HL-60/S4 (cell line): ENCODE measurements around the gene RRP9.

Experiments used
- in situ Hi-C: fragments of 300-500 bp; cut with MboI; formaldehyde crosslinking; loops from 2 replicates; pipeline ENCODE4 v1.14.3; 2022; ENCODE audit warnings: low sequenced_read_pairs

RRP9 gene

DNA sequence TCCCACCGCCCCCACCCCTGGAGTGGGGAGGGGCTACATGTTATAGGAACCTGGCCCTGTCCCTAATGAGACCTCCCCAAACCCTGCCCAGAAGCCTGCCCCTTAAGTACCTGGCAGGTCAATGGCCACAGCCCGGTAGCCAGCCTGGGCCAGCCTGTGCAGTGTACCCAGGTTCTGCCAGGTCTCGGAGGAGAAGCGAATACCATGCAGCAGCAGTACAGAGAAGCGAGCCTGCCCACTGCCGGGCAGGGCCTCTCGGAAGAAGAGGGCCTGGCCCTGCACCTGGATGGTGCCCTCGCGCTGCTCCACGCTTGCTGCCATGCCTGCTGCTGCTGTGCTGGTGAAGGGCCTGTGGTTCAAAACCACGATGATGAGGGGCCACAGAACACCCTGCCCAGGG, 29.6 kb upstream of the RRP9 start:
- in situ Hi-C loops: no loop called here

- in situ Hi-C loops: no loop called here
These were observed 29.0 kb upstream of the RRP9 start for GRCh38 chr3:51970606-51971300.

GRCh38 chr3:51969841-51970240, 28.1 kb upstream of the RRP9 start:
- in situ Hi-C loops: no loop called here

- in situ Hi-C loops: no loop called here
These were observed 27.4 kb upstream of the RRP9 start for GRCh38 chr3:51968883-51969678.

- in situ Hi-C loops: no loop called here
These were observed 26.6 kb upstream of the RRP9 start for GRCh38 chr3:51968170-51968775.

GRCh38 chr3:51967384-51968169, 25.9 kb upstream of the RRP9 start, which contains the start of gene PCBP4:
TSS of gene PCBP4 (minus strand) at chr3:51967454. CDS start at chr3:51961240, 6,214 bp downstream.
- in situ Hi-C loops: no loop called here

GRCh38 chr3:51966922-51967383, 25.2 kb upstream of the RRP9 start:
- in situ Hi-C loops: no loop called here

DNA sequence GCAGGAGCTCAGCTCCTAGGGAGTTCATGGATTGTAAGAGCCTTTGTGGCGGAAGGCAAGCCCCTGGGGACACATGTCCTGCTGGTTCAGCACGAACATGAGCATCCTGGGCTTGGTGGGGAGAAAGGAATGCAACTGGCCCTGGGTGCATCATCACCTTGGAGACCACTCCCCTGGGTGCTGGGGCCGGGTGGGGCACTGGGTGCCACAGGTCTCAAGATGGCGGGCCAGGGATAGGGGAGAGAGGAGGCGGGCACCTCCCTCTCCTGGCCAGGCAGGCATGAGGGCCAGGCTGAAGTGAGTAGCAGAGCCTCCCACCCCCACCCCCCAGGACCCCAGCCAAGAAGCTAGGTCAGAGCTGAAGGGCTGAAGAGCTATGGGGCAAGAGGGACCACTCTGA, 24.8 kb upstream of the RRP9 start:
- in situ Hi-C loops: no loop called here

DNA sequence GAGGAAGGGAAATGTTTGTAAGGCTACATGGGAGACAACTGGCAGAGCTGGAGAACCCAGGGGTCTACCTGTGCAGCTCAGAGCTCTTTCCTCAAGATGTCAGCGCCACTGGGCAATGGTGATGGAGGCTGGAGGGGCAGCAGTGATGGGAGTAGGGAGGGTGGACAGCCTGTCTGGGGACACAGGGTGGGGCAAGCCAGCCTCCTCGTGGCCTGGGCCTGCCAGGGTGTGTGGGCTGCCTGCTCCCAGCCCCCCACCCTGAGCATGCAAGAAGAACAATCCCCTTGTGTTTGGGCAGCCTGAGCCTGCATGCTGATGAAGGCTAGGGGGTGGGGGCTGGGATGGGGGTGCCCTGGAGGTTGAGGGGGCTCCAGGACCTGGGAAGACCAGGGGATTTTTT, 24.3 kb upstream of the RRP9 start:
- in situ Hi-C loops: no loop called here

DNA sequence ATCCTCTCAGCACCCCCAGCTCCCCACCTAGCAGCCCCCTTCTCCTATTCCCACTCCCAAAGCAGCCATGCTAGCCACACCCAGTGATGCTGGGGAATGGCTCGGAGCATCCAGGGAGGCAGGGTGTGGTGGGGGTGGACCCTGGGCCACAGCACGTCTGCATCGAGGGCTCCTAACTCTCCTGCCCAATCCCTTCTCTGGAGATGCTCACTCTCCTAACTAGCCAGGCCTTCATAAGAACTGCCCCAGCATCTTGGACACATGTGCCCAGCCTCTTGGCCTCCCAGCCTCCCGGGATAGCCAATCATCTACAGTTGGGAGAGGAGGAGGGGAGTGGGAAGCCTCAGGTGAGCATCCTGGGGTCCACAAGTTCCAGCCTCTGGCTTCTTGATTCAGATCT, 22.8 kb upstream of the RRP9 start:
- in situ Hi-C loops: no loop called here

DNA sequence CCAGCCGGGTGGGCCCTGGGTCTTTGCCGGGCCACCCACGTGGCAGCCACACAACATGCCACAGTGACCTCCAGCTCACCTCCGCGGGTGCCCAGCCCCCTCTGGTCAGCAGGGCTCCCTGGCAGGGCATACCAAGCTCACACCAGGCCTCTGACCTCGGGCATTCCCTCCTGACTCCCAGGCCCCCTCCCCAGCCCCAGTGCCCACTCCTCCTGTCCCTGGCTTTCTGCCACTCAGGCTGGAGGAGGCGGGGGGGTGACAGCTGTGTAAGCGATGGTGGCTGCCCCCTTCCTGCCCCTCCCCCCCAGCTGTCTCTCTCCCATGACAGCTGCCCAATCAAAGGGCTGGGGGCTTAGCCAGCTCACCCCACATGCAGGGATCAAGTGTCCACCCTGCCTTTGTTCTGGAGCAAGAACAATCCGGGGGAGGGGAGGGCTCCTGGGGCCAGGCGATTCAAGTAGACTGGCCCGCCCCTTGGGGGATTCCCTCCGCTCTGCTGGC, 22.3 kb upstream of the RRP9 start:
- in situ Hi-C loops: no loop called here

GRCh38 chr3:51962854-51963530, 21.3 kb upstream of the RRP9 start:
- in situ Hi-C loops: no loop called here

DNA sequence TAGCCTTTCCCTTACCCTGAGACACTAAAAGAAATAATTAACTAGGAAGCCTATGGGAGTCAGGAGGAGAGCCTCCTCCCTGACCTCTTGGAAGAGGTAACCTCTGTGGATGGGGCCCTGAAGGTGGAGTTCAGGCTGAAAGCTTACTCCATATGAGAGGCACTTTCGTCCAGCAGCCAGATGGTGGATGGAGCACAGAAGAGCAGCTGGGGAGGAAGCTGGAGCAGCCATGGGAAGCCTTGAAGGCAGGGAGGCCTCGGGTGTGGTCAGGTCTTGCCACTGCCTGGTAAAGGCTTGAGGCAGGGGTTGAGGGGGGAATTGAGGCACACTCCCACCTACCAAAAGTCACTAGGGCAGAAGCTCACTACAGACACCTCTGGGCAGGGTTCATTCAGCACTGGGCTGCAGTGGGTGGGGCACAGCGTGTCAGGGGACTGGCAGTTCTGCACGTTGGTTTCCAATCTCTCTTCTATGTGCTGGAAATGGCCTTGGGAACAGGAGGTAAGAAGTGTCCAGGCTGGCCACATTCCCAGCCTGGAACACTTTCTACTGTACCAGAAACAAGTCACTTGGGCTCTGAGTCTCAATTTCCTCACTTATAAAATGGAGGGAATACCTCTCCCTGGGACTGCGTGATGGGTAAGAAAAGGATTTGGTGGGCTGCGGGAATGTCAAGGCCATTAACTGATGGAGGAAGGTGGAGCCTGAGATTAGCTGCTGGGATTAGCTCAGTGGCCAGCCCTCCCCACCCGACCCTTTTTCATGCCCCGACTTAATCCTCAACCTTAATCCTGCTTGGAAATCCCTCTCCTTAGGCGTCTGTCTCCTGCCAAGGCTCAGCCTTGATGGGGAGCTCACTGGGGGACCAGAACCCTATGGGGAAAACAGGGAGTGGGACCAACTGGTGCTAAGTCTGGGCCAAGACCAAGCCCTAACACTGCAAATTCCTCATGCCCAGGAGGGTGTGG, 20.2 kb upstream of the RRP9 start:
- in situ Hi-C loops: no loop called here

DNA sequence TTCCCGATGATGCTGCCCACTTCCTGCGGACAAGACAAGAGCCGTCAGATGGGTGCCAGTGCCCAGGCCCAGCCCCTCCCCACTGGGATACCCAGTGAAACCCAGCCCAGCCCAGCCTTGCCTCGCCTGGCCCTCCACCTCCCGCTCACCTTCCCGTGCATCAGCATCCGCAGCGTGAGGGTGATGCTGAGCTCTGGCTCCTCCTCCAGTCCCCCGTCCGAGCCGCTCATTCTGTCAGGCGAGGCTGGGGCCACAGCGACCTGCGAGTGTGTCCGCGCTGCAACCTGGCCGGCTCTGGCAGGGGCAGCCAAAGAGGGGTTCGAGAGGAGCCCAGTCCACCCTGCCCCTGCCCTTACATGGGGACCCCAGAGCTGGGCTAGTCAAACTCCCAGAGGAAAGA, 19.3 kb upstream of the RRP9 start:
- in situ Hi-C loops: no loop called here

- in situ Hi-C loops: no loop called here
These were observed 18.7 kb upstream of the RRP9 start for GRCh38 chr3:51960386-51960785.

GRCh38 chr3:51959651-51960050, 17.9 kb upstream of the RRP9 start:
- in situ Hi-C loops: no loop called here

- in situ Hi-C loops: no loop called here
These were observed 17.2 kb upstream of the RRP9 start for GRCh38 chr3:51958603-51959521.
